Measurements from ENCODE around the gene MS4A10.

DNA sequence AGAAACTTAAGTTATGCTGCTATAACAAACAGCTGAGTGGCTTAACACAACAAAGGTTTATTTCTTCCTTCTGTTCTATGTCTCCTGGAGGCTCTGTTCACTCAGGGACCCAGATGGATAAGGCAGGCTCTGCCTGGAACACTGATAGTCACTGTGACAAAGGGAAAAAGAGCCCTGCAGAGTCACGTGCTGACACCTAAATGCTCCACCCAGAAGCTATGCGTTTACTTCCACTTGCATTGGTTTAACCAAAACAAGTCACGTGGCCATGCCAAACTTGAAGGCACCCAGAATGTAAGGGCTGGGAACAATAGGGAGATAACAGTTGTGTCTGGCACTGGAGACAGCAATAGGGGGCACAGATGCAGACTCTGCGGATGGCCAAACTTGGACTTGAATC lies 31.8 kb upstream of the MS4A10 start:
- TF ChIP-seq, protein P1, sequence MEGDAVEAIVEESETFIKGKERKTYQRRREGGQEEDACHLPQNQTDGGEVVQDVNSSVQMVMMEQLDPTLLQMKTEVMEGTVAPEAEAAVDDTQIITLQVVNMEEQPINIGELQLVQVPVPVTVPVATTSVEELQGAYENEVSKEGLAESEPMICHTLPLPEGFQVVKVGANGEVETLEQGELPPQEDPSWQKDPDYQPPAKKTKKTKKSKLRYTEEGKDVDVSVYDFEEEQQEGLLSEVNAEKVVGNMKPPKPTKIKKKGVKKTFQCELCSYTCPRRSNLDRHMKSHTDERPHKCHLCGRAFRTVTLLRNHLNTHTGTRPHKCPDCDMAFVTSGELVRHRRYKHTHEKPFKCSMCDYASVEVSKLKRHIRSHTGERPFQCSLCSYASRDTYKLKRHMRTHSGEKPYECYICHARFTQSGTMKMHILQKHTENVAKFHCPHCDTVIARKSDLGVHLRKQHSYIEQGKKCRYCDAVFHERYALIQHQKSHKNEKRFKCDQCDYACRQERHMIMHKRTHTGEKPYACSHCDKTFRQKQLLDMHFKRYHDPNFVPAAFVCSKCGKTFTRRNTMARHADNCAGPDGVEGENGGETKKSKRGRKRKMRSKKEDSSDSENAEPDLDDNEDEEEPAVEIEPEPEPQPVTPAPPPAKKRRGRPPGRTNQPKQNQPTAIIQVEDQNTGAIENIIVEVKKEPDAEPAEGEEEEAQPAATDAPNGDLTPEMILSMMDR (IDR thresholded peaks at IDR 0.05), result no peak
- TF ChIP-seq, protein P2, sequence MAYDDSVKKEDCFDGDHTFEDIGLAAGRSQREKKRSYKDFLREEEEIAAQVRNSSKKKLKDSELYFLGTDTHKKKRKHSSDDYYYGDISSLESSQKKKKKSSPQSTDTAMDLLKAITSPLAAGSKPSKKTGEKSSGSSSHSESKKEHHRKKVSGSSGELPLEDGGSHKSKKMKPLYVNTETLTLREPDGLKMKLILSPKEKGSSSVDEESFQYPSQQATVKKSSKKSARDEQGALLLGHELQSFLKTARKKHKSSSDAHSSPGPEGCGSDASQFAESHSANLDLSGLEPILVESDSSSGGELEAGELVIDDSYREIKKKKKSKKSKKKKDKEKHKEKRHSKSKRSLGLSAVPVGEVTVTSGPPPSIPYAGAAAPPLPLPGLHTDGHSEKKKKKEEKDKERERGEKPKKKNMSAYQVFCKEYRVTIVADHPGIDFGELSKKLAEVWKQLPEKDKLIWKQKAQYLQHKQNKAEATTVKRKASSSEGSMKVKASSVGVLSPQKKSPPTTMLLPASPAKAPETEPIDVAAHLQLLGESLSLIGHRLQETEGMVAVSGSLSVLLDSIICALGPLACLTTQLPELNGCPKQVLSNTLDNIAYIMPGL (CRISPR knock-in tag; IDR thresholded peaks at IDR 0.05; ENCODE audit: borderline replicate concordance), result no peak
- TF ChIP-seq RNF2 (IDR thresholded peaks at IDR 0.05; ENCODE audit: borderline replicate concordance, low read depth) (no peak), RAD21 (conservative IDR thresholded peaks at IDR 0.05 in 1 of 2, IDR thresholded peaks at IDR 0.05 in 1 of 2) (no peak), CHD2 (IDR thresholded peaks at IDR 0.05; ENCODE audit: low read length, partially characterized antibody) (no peak)

Data from A549 (cell line).